GM19351 (cell line): ENCODE measurements around the gene USP12.

Source experiments
- ATAC-seq: cut with Tn5 transposase; IDR thresholded peaks from one replicate; pipeline ENCODE4 v1.9.1; 2021; ENCODE audit warnings: mild to moderate bottlenecking, moderate library complexity; ENCODE audit not compliant: unreplicated experiment

Gene USP12

GRCh38 chr13:27186295-27186694 lies 14.7 kb upstream of the USP12 start:
- ATAC-seq, result no peak

GRCh38 chr13:27183561-27184147 lies 12.0 kb upstream of the USP12 start:
- no peak for ATAC-seq

GRCh38 chr13:27182844-27183497 lies 11.4 kb upstream of the USP12 start:
- no peak for ATAC-seq

- no peak for ATAC-seq
Measured at GRCh38 chr13:27182054-27182453, 10.4 kb upstream of the USP12 start.

GRCh38 chr13:27177852-27178251 lies 6.2 kb upstream of the USP12 start:
- no peak for ATAC-seq

- no peak for ATAC-seq
Measured at GRCh38 chr13:27176470-27177410, 5.1 kb upstream of the USP12 start.

- no peak for ATAC-seq
Measured at GRCh38 chr13:27174766-27175455, 3.3 kb upstream of the USP12 start.

GRCh38 chr13:27172495-27172842 lies 858 bp upstream of the USP12 start:
- ATAC-seq, result no peak

GRCh38 chr13:27171827-27172494 lies 350 bp upstream of the USP12 start:
- peak; percentile 70 for ATAC-seq

GRCh38 chr13:27170516-27171243 lies 931 bp downstream of the USP12 start:
- no peak for ATAC-seq

GRCh38 chr13:27170221-27170515 lies 1.4 kb downstream of the USP12 start:
- no peak for ATAC-seq

GRCh38 chr13:27168906-27169657 lies 2.5 kb downstream of the USP12 start:
- no peak for ATAC-seq

GRCh38 chr13:27168086-27168485 lies 3.5 kb downstream of the USP12 start:
- no peak for ATAC-seq

GRCh38 chr13:27166313-27166712 lies 5.3 kb downstream of the USP12 start:
- no peak for ATAC-seq

- no peak for ATAC-seq
Measured at GRCh38 chr13:27161980-27162379, 9.6 kb downstream of the USP12 start.

- ATAC-seq, result no peak
Measured at GRCh38 chr13:27161423-27161822, 10.2 kb downstream of the USP12 start.

GRCh38 chr13:27160657-27161295 lies 10.8 kb downstream of the USP12 start:
- no peak for ATAC-seq

- ATAC-seq, result no peak
Measured at GRCh38 chr13:27159806-27160563, 11.6 kb downstream of the USP12 start.
